HAP-1 (cell line): ENCODE measurements around the gene SAMD8.
A peak's percentile ranks its signal among the peaks of the same experiment; 100 is the strongest.
"Not testable (repeated sequence)": the region's sequence is repeated elsewhere in the genome, so short reads cannot be mapped to it uniquely, and the experiment has no call there.

Experiments used
- DNase-seq, 2 experiments: peaks; one replicate each; pipeline ENCODE4 v3.0.0-alpha.2; 2016 to 2020; ENCODE audit warnings: low spot score in 2 of 2
- H3K27me3 ChIP-seq: fragments of 250-450 bp; sonication (Bioruptor Pico); 2 replicates; pipeline ENCODE4 v1.5.1; 2020; ENCODE audit warnings: low read depth, mild to moderate bottlenecking, moderate library complexity
- H3K36me3 ChIP-seq: fragments of 250-450 bp; sonication (Bioruptor Pico); replicated peaks from 2 replicates; pipeline ENCODE4 v1.5.1; 2020; ENCODE audit warnings: mild to moderate bottlenecking
- H3K4me1 ChIP-seq: fragments of 250-450 bp; sonication (Bioruptor Pico); 2 replicates; pipeline ENCODE4 v1.5.1; 2020; ENCODE audit warnings: mild to moderate bottlenecking
- H3K4me3 ChIP-seq: fragments of 250-450 bp; sonication (Bioruptor Pico); 2 replicates; pipeline ENCODE4 v1.5.1; 2020; ENCODE audit warnings: mild to moderate bottlenecking, moderate library complexity
- H3K9me3 ChIP-seq: fragments of 250-450 bp; sonication (Bioruptor Pico); 2 replicates; pipeline ENCODE4 v1.5.1; 2020; ENCODE audit warnings: mild to moderate bottlenecking, moderate library complexity
- in situ Hi-C: fragments of 300-500 bp; cut with MboI; formaldehyde crosslinking; loops from 3 replicates; pipeline ENCODE4 v1.14.3; 2020; ENCODE audit warnings: low sequenced_read_pairs, inconsistent platforms, mixed read lengths

SAMD8 gene

GRCh38 chr10:75207079-75207856 lies 95.8 kb downstream of the SAMD8 start:
- Histone ChIP-seq H3K9me3 (no peaks in the 10 kb centered on the region), H3K4me3 (no peak overlapping the region), H3K4me1 (peaks cover 10% of the 10 kb centered on the region), H3K36me3 (peaks cover 14% of the 10 kb centered on the region), H3K27me3 (no peaks in the 10 kb centered on the region)
- in situ Hi-C loops: no loop called here
- DNase-seq: no peak

DNA sequence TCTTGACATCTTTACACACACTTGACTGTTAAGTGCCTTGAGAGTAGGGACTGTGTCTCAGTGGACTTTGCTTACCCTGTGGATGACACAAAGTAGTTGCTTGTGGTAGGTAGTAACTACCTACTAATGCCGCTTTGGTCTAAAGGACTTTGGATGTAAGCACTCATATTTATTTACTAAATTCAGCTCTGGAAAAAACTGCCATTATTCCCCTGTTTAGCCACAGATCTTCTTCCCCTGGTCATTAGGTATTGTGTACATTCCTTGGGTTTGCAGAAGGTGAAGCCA lies 96.3 kb downstream of the SAMD8 start:
- Histone ChIP-seq H3K27me3 (no peaks in the 10 kb centered on the region), H3K4me1 (peaks cover 15% of the 10 kb centered on the region), H3K9me3 (no peaks in the 10 kb centered on the region), H3K36me3 (peaks cover 20% of the 10 kb centered on the region), H3K4me3 (no peak overlapping the region)
- in situ Hi-C loops: no loop called here
- DNase-seq: no peak

- Histone ChIP-seq H3K4me1 (peaks cover 15% of the 10 kb centered on the region), H3K36me3 (peaks cover 23% of the 10 kb centered on the region), H3K27me3 (no peaks in the 10 kb centered on the region), H3K4me3 (no peak overlapping the region), H3K9me3 (no peaks in the 10 kb centered on the region)
- DNase-seq: no peak
- in situ Hi-C loops: no loop called here
These were observed 96.7 kb downstream of the SAMD8 start for GRCh38 chr10:75208181-75208580.

DNA sequence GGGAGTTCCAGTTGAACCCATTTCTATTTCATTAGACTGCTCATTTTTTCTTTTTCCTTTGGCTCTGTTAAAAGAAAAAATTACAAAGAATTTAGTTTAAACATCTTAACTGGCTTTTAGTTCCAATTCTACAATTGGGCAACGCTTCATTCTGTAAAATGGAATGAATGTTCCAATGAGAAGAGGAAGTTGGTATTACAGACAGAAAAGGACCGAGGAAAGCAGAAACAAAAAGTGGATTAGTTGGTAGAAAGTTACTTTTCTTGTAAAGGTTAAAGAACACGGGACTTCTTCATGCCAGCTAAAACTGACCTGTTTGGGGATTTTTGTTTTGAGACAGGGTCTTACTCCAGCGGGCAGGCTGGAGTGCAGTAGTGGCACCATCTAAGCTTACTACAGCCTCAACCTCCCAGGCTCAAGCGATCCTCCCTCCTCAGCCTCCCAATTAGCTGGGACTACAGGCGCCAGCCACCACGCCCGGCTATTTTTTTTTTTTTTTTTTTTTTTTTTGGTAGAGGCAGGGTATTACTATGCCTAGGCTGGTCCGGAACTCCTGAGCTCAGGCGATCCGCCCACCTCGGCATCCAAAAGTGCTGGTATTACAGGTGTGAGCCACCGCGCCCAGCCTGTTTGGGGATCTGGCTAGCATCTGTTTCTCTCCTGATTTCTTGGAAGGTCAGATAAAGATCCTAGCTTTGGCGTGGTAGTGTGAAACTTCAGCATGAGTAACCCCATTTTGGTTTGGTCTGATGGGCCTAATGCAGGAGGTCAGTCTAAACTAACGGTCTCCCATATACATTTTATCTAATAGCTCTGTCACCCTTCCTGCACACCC lies 97.8 kb downstream of the SAMD8 start:
- H3K36me3 ChIP-seq: peaks cover 35% of the 10 kb centered on the region
- H3K4me3 ChIP-seq: peak overlapping the region; percentile 98
- no peaks in the 10 kb centered on the region for H3K27me3 ChIP-seq
- no peak for DNase-seq
- H3K4me1 ChIP-seq: peaks cover 15% of the 10 kb centered on the region
- no peaks in the 10 kb centered on the region for H3K9me3 ChIP-seq
- in situ Hi-C loops: no loop called here

DNA sequence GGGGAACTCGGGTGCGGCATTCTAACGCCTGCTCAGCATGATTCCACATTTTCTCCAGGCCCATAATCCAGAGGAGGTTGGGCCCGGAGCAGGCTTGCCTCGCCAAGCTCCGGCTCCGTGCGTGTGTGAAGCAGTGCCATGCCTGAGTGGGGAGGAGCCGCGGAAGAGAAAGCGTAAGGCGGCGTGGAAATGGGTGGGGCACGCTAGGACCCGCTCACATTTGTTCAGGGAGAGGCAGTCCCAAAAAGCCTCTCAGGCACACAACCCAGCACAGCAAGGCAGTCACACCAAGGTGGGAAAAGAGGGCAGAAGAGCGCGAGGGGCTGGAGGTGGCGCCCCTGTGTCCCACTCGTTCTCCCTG lies 98.4 kb downstream of the SAMD8 start:
- Histone ChIP-seq H3K9me3 (no peaks in the 10 kb centered on the region), H3K36me3 (peaks cover 41% of the 10 kb centered on the region), H3K4me3 (peak overlapping the region; percentile 98), H3K27me3 (no peaks in the 10 kb centered on the region), H3K4me1 (peaks cover 15% of the 10 kb centered on the region)
- in situ Hi-C loops: no loop called here
- peak in 1 of 2 experiments; percentile 69 for DNase-seq

DNA sequence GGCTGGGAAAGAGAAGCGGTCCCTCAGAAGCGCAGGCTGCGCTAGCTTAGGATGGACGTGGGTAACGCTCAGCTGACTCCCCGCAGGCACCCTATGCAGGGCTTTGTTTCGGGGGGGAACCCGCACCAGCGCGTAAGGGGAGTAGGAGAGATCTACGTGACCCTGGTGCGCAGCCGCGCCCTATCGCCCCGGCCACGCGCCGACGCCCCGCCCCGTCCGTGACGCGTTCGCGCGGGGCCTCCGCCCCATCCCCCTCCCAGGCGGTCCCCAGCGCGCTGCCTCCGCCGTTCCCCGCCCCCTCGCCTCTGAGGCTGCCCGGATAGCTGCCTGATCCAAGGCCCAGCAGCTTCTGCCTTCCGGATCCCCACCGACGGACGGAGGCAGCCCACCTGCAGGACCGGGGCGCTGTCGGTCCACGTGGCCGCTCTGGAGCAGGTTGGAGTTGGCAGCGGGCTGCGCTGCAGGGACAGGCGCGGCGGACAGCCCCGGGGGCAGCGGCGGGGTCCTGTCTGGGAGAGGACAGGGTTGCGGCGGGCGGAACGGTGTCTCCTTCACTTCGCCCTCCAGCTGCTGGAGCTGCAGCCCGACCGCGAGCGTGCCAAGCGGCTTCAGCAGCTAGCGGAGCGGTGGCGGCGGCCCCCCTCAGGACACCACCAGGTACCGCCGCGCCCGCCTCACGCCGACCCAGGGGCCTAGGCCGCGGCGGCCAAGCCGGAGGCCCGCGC lies 99.0 kb downstream of the SAMD8 start, which contains the start of gene VDAC2:
Gene VDAC2 (plus strand): TSS at position 515 of the 725 bp plus-strand sequence. CDS start 363 bp downstream, outside the sequence.
- Histone ChIP-seq H3K27me3 (no peaks in the 10 kb centered on the region), H3K9me3 (no peaks in the 10 kb centered on the region), H3K4me1 (peaks cover 15% of the 10 kb centered on the region), H3K4me3 (peak within 1 kb of the TSS; percentile 98), H3K36me3 (peaks cover 45% of the 10 kb centered on the region)
- in situ Hi-C loops: no loop called here
- DNase-seq: peak; percentile 75 to 93

DNA sequence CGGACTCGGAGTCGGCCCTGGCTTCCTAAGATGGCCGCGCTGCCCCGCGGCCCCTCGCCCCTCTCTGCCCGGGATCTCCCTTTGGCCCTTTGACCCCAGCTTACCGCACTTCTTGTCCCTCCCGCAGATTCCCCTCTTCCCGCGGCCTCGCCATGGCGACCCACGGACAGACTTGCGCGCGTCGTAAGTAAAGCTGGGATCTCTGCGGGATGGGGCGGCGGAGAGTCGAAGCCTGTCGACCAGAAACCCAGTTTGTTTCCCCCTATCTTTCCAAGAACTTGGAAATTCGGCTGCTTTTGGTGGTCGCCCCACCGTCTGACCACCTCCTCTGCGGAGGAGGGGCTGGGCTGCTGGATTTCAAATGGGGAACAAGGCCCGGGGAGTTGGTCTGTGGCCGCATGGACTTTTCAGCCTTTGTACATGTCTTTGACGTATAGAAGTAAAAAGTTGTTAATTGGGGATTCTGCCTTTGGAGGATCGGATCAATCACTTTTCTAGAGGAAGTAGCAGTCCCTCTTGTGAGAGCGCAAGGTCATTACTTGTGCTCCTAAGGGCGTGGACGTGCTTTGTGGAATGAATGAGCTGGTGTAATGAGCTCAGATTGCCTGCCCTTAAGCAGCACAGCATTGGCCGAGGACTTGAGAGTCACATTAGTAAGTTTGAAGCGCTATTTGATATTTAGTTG lies 99.7 kb downstream of the SAMD8 start:
- Histone ChIP-seq H3K9me3 (no peaks in the 10 kb centered on the region), H3K27me3 (no peaks in the 10 kb centered on the region), H3K4me3 (peak overlapping the region; percentile 98), H3K36me3 (peaks cover 50% of the 10 kb centered on the region), H3K4me1 (peaks cover 19% of the 10 kb centered on the region)
- in situ Hi-C loops: no loop called here
- DNase-seq: peak; percentile 37 to 52

DNA sequence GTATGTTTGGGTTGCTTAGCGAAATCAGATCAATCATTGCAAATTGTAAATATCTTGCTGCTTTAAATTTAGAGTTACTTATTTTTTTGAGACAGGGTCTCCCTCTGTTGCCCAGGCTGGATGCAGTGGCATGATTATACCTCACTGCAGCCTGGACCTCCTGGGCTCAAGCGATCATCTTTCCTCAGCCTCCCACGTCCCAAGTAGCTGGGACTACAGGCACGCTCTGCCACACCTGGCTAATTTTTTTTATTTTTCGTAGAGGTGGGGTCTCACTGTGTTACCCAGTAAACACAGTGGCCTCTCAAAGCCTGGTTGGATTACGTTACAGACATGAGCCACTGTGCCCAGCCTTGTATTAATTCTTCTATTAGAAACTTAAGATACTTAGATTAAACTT lies 100.9 kb downstream of the SAMD8 start:
- Histone ChIP-seq H3K4me3 (peak overlapping the region; percentile 98), H3K27me3 (no peaks in the 10 kb centered on the region), H3K9me3 (no peaks in the 10 kb centered on the region), H3K4me1 (peaks cover 23% of the 10 kb centered on the region), H3K36me3 (peaks cover 62% of the 10 kb centered on the region)
- no peak for DNase-seq
- in situ Hi-C loops: no loop called here

- Histone ChIP-seq H3K4me1 (peaks cover 42% of the 10 kb centered on the region), H3K9me3 (no peaks in the 10 kb centered on the region), H3K4me3 (no peak overlapping the region), H3K27me3 (no peaks in the 10 kb centered on the region), H3K36me3 (peaks cover 94% of the 10 kb centered on the region)
- in situ Hi-C loops: no loop called here
- DNase-seq: no peak
These were observed 108.8 kb downstream of the SAMD8 start for GRCh38 chr10:75220274-75220673.

GRCh38 chr10:75221492-75221891 lies 110.0 kb downstream of the SAMD8 start:
- DNase-seq, in situ Hi-C loops, H3K27me3 ChIP-seq, H3K4me3 ChIP-seq, H3K9me3 ChIP-seq: not testable (repeated sequence)
- Histone ChIP-seq H3K4me1 (peaks cover 43% of the 10 kb centered on the region), H3K36me3 (peaks cover 91% of the 10 kb centered on the region)

- Histone ChIP-seq H3K36me3 (peaks cover 81% of the 10 kb centered on the region), H3K9me3 (no peaks in the 10 kb centered on the region), H3K4me1 (peaks cover 50% of the 10 kb centered on the region), H3K4me3 (no peak overlapping the region), H3K27me3 (no peaks in the 10 kb centered on the region)
- in situ Hi-C loops: no loop called here
- peak; percentile 56 to 67 for DNase-seq
These were observed 112.1 kb downstream of the SAMD8 start for GRCh38 chr10:75223507-75223906.

GRCh38 chr10:75226095-75226494 lies 114.6 kb downstream of the SAMD8 start:
- H3K4me1 ChIP-seq: peaks cover 50% of the 10 kb centered on the region
- H3K27me3 ChIP-seq: no peaks in the 10 kb centered on the region
- peaks cover 77% of the 10 kb centered on the region for H3K36me3 ChIP-seq
- no peaks in the 10 kb centered on the region for H3K9me3 ChIP-seq
- in situ Hi-C loops: no loop called here
- no peak overlapping the region for H3K4me3 ChIP-seq
- no peak for DNase-seq

- H3K36me3 ChIP-seq: peaks cover 77% of the 10 kb centered on the region
- H3K27me3 ChIP-seq: no peaks in the 10 kb centered on the region
- H3K4me1 ChIP-seq: peaks cover 50% of the 10 kb centered on the region
- no peak overlapping the region for H3K4me3 ChIP-seq
- H3K9me3 ChIP-seq: no peaks in the 10 kb centered on the region
- DNase-seq: peak in 1 of 2 experiments; percentile 35
- in situ Hi-C loops: no loop called here
These were observed 115.2 kb downstream of the SAMD8 start for GRCh38 chr10:75226656-75227055.
